ENCODE results near the gene C16orf90. TPM values are rescaled to one million over a fixed set of nuclear protein-coding genes. Genes with fewer than 3 reads are reported as not detected.

Gene C16orf90
- polyA plus RNA-seq, 3 donors, result not detected

DNA sequence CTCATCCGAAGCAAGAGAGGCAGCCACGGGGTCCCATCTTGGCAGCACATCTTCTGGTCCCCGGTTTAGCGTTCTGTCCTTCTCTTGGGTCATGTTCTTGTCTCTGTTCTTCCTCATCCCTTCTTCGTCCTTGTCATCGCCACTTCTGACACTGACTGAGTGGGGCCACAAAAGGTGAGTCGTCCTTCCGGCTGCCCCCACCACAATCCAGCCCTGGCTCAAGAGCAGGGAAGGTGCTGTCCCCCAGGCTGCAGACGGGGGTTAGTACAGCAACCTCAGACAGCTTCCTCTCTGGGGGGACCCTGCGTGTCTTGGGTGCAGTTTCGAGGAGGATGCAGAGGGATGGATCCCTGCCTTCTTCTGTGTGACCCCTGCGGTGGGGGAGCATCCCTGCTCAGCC, 30.0 kb downstream of the C16orf90 start:
- peaks cover 20 to 38% of the 10 kb centered on the region in 2 donors for H3K36me3 ChIP-seq (replicated peaks in 1 of 2; ENCODE audit: control insufficient read depth in 1 of 2, insufficient read depth in 2 of 2, low read length in 2 of 2)
- DNase-seq, result no peak
- no peak overlapping the region for H3K9ac ChIP-seq (ENCODE audit: insufficient read depth, low read length, poor library complexity, severe bottlenecking)
- Mint-ChIP-seq H3K27me3 (ENCODE audit: low read depth in 3 of 3) (no peaks in the 10 kb centered on the region), H3K4me1 (peaks cover 42% of the 10 kb centered on the region), H3K27ac (peak overlapping the region in 1 of 7 donors; percentile 10), H3K9me3 (no peaks in the 10 kb centered on the region), H3K4me3 (no peak overlapping the region), H3K36me3 (peaks cover 28 to 42% of the 10 kb centered on the region in 2 donors)
- intact Hi-C loops (cut with micrococcal nuclease), result no loop called here
- H3K4me1 ChIP-seq (ENCODE audit: control insufficient read depth in 1 of 2, insufficient read depth in 2 of 2, low read length in 2 of 2), result peaks cover 10 to 14% of the 10 kb centered on the region in 2 donors
- TF ChIP-seq, protein P1, sequence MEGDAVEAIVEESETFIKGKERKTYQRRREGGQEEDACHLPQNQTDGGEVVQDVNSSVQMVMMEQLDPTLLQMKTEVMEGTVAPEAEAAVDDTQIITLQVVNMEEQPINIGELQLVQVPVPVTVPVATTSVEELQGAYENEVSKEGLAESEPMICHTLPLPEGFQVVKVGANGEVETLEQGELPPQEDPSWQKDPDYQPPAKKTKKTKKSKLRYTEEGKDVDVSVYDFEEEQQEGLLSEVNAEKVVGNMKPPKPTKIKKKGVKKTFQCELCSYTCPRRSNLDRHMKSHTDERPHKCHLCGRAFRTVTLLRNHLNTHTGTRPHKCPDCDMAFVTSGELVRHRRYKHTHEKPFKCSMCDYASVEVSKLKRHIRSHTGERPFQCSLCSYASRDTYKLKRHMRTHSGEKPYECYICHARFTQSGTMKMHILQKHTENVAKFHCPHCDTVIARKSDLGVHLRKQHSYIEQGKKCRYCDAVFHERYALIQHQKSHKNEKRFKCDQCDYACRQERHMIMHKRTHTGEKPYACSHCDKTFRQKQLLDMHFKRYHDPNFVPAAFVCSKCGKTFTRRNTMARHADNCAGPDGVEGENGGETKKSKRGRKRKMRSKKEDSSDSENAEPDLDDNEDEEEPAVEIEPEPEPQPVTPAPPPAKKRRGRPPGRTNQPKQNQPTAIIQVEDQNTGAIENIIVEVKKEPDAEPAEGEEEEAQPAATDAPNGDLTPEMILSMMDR (IDR thresholded peaks at IDR 0.05), result no peak
- H3K27me3 ChIP-seq (ENCODE audit: control insufficient read depth in 2 of 2, insufficient read depth in 2 of 2, low read length in 2 of 2), result no peaks in the 10 kb centered on the region
- H3K4me3 ChIP-seq (replicated peaks in 1 of 3; ENCODE audit: low read depth in 2 of 3, low read length in 3 of 3), result no peak overlapping the region
- peaks cover 100% of the 10 kb centered on the region for H4K20me1 ChIP-seq (ENCODE audit: insufficient read depth, low read length)
- H3K4me2 ChIP-seq (replicated peaks; ENCODE audit: extremely low read depth, low read length, poor library complexity, severe bottlenecking), result no peak overlapping the region
- no peak overlapping the region for H2AFZ ChIP-seq (ENCODE audit: insufficient read depth, low read depth, low read length, poor library complexity, severe bottlenecking)
- 90% methylated on average over 8 of the region's 12 CpGs for WGBS (ENCODE audit: insufficient coverage)
- peaks cover 100% of the 10 kb centered on the region for H3K79me2 ChIP-seq (ENCODE audit: insufficient read depth, low read length)
- no peak overlapping the region for H3K27ac ChIP-seq (ENCODE audit: low read depth in 1 of 2, low read length in 2 of 2)
- no peaks in the 10 kb centered on the region for H3K9me3 ChIP-seq (replicated peaks in 1 of 2; ENCODE audit: control insufficient read depth in 1 of 2, insufficient read depth in 1 of 2, low read length in 2 of 2)

DNA sequence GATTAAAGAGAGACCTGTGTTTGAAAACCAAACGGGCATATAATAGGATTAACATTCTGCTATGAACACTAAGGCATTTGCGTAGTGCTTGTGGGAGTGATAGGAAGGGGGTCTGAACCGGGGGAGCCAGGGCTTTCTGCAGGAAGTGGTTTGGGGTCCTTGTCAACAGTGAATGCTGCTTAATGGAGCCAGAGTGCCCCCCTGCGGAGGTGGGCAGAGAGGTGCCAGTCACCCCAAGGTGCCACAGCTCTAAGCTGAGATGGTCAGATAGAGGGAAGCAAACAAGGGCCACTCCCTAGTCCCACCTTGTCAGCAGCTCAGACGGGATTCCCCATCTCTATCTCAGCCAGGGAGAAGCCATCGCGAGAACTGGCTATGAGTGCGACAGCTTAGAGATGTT, 34.1 kb downstream of the C16orf90 start:
- H3K4me1 ChIP-seq (ENCODE audit: control insufficient read depth in 1 of 2, insufficient read depth in 2 of 2, low read length in 2 of 2), result peaks cover 35 to 48% of the 10 kb centered on the region in 2 donors
- H4K20me1 ChIP-seq (ENCODE audit: insufficient read depth, low read length), result peaks cover 78% of the 10 kb centered on the region
- peaks cover 6 to 10% of the 10 kb centered on the region in 2 donors for H3K36me3 ChIP-seq (replicated peaks in 1 of 2; ENCODE audit: control insufficient read depth in 1 of 2, insufficient read depth in 2 of 2, low read length in 2 of 2)
- H2AFZ ChIP-seq (ENCODE audit: insufficient read depth, low read depth, low read length, poor library complexity, severe bottlenecking), result no peak overlapping the region
- H3K4me3 ChIP-seq (replicated peaks in 1 of 3; ENCODE audit: low read depth in 2 of 3, low read length in 3 of 3), result no peak overlapping the region
- peak in 1 of 3 donors; percentile 58 for DNase-seq
- TF ChIP-seq, protein P1 (IDR thresholded peaks at IDR 0.05), result no peak
- WGBS (ENCODE audit: insufficient coverage), result 7% methylated on average over 2 of the region's 8 CpGs
- no peak overlapping the region for H3K4me2 ChIP-seq (replicated peaks; ENCODE audit: extremely low read depth, low read length, poor library complexity, severe bottlenecking)
- Mint-ChIP-seq H3K4me3 (no peak overlapping the region), H3K27me3 (ENCODE audit: low read depth in 3 of 3) (no peaks in the 10 kb centered on the region), H3K9me3 (no peaks in the 10 kb centered on the region), H3K4me1 (peaks cover 62% of the 10 kb centered on the region), H3K36me3 (peaks cover 13 to 17% of the 10 kb centered on the region in 2 donors), H3K27ac (peak overlapping the region in 4 of 7 donors; percentile 8 to 60 (median 46))
- no peak overlapping the region for H3K27ac ChIP-seq (ENCODE audit: low read depth in 1 of 2, low read length in 2 of 2)
- no peaks in the 10 kb centered on the region for H3K27me3 ChIP-seq (ENCODE audit: control insufficient read depth in 2 of 2, insufficient read depth in 2 of 2, low read length in 2 of 2)
- intact Hi-C loops (cut with micrococcal nuclease), result loop anchor here in 1 of 2 donors (5.0 kb wide), 1 partner anchor 36 kb away; the partner anchor contains the start of gene C16orf90
- H3K79me2 ChIP-seq (ENCODE audit: insufficient read depth, low read length), result peaks cover 89% of the 10 kb centered on the region
- no peaks in the 10 kb centered on the region for H3K9me3 ChIP-seq (replicated peaks in 1 of 2; ENCODE audit: control insufficient read depth in 1 of 2, insufficient read depth in 1 of 2, low read length in 2 of 2)
- no peak overlapping the region for H3K9ac ChIP-seq (ENCODE audit: insufficient read depth, low read length, poor library complexity, severe bottlenecking)
